Naive thymus-derived CD4-positive, alpha-beta T cell (primary cell): ENCODE data around the gene RARG. TPM values are rescaled to one million over a fixed set of nuclear protein-coding genes. Genes with fewer than 3 reads are reported as not detected.

Source experiments
- ATAC-seq: fragments of 150-1000 bp; cut with Tn5 transposase; 2 replicates; pipeline ENCODE4 v1.10.0; 2021; ENCODE audit warnings: mild to moderate bottlenecking, moderate library complexity
- CTCF ChIA-PET: fragments of 350-600 bp; sonication (Branson Sonifier 250); formaldehyde crosslinking; loops from one replicate; lab custom pipeline; 2021; ENCODE audit warnings: antibody characterized with exemption; lab: Charles Lee
- POLR2A ChIA-PET: fragments of 350-600 bp; sonication (Branson Sonifier 250); formaldehyde crosslinking; loops from one replicate; lab custom pipeline; 2021; ENCODE audit warnings: antibody characterized with exemption, inconsistent platforms; lab: Charles Lee
- DNase-seq, 9 donors: peaks; one replicate each; pipeline versions ENCODE4 v3.0.0 to v3.0.0-alpha.2; 2020 to 2022; ENCODE audit warnings: mixed read lengths in 1 of 9
- H3K27ac ChIP-seq: one replicate; pipeline ENCODE4 v1.7.0; 2013; ENCODE audit warnings: mild to moderate bottlenecking, low read depth, low read length, moderate library complexity
- H3K27me3 ChIP-seq, 2 donors: one replicate each; pipeline ENCODE4 v1.7.0; 2013; ENCODE audit warnings: low read length in 2 of 2, mild to moderate bottlenecking in 2 of 2, moderate library complexity in 2 of 2; ENCODE audit not compliant: control insufficient read depth in 2 of 2, insufficient read depth in 2 of 2
- H3K36me3 ChIP-seq, 3 experiments: 1 replicate in 2 of 3; 2 replicates in 1 of 3; pipeline ENCODE4 v1.7.0; 2013; ENCODE audit warnings: low read length in 3 of 3, mild to moderate bottlenecking in 3 of 3, moderate library complexity in 1 of 3; ENCODE audit not compliant: insufficient read depth in 3 of 3, control insufficient read depth in 2 of 3
- H3K4me1 ChIP-seq, 2 donors: one replicate each; pipeline ENCODE4 v1.7.0; 2013; ENCODE audit warnings: low read length in 2 of 2, mild to moderate bottlenecking in 2 of 2, moderate library complexity in 1 of 2; ENCODE audit not compliant: control insufficient read depth in 2 of 2, insufficient read depth in 2 of 2
- H3K4me3 ChIP-seq: 2 replicates; pipeline ENCODE4 v1.7.0; 2013; ENCODE audit warnings: mild to moderate bottlenecking, low read length
- H3K9me3 ChIP-seq, 3 experiments: 1 replicate in 2 of 3; 2 replicates in 1 of 3; pipeline ENCODE4 v1.7.0; 2013; ENCODE audit warnings: low read length in 3 of 3; ENCODE audit not compliant: control insufficient read depth in 2 of 3
- H3K27ac Mint-ChIP-seq, 9 donors: one replicate each; pipeline ENCODE4 v1.8.0; 2020 to 2022; ENCODE audit warnings: mixed read lengths in 9 of 9, mild to moderate bottlenecking in 8 of 9, moderate library complexity in 5 of 9, inconsistent platforms in 2 of 9
- H3K27me3 Mint-ChIP-seq, 5 donors: one replicate each; pipeline ENCODE4 v1.8.0; 2021 to 2022; ENCODE audit warnings: mixed read lengths in 5 of 5, mild to moderate bottlenecking in 1 of 5
- H3K36me3 Mint-ChIP-seq, 5 donors: one replicate each; pipeline ENCODE4 v1.8.0; 2020 to 2022; ENCODE audit warnings: mixed read lengths in 5 of 5, mild to moderate bottlenecking in 3 of 5, inconsistent platforms in 1 of 5
- H3K4me1 Mint-ChIP-seq, 7 donors: one replicate each; pipeline ENCODE4 v1.8.0; 2020 to 2022; ENCODE audit warnings: mixed read lengths in 7 of 7, mild to moderate bottlenecking in 3 of 7, inconsistent platforms in 1 of 7
- H3K4me3 Mint-ChIP-seq, 10 donors: one replicate each; pipeline ENCODE4 v1.8.0; 2020 to 2022; ENCODE audit warnings: mild to moderate bottlenecking in 10 of 10, mixed read lengths in 10 of 10, moderate library complexity in 6 of 10, inconsistent platforms in 2 of 10
- H3K9me3 Mint-ChIP-seq, 11 donors: one replicate each; pipeline ENCODE4 v1.8.0; 2020 to 2022; ENCODE audit warnings: mixed read lengths in 11 of 11, mild to moderate bottlenecking in 4 of 11, inconsistent platforms in 1 of 11, moderate library complexity in 1 of 11
- intact Hi-C, 2 donors: fragments of 100-400 bp; cut with micrococcal nuclease; formaldehyde crosslinking; loops; one replicate each; pipeline ENCODE4 v1.15.1; 2023
- polyA plus RNA-seq, 2 donors: library from polyadenylated mRNA; unstranded; fragments of 300-500 nt; fragmentation: Illumina TruSeq; gene quantifications; one replicate each; pipeline ENCODE4 v1.2.3, GENCODE V29; 2021
- total RNA-seq, 6 experiments: library from RNA in 5 of 6; stranded (reverse) in 5 of 6; gene quantifications; 1 replicate in 5 of 6; 2 replicates in 1 of 6; pipeline ENCODE4 v1.2.3 and lab custom pipeline; 2021 to 2026

RARG gene
- total and polyA plus RNA-seq, 7 experiments from 2014 or later = 6.4 to 73.1 (median 22.5) TPM

- Histone ChIP-seq H3K4me3 (no peak overlapping the region), H3K27me3 (no peaks in the 10 kb centered on the region), H3K27ac (no peak overlapping the region), H3K4me1 (peaks cover 35 to 39% of the 10 kb centered on the region in 2 donors), H3K36me3 (no peaks in the 10 kb centered on the region), H3K9me3 (no peaks in the 10 kb centered on the region)
- peak overlapping the region in 8 of 9 donors; percentile 29 to 77 (median 56) for H3K27ac Mint-ChIP-seq
- POLR2A ChIA-PET = interaction anchor here (0.5 to 1.8 kb wide), 6 partner anchors 9 to 40 kb away, joined by 3 to 5 read pairs (median 4); a partner anchor contains a TSS
- CTCF ChIA-PET = interaction anchor here (0.6 to 3.0 kb wide), 7 partner anchors 10 to 54 kb away, joined by 3 to 12 read pairs (median 3); a partner anchor contains a TSS
- peak overlapping the region in 7 of 10 donors; percentile 2 to 74 (median 54) for H3K4me3 Mint-ChIP-seq
- H3K9me3 Mint-ChIP-seq = no peaks in the 10 kb centered on the region
- intact Hi-C loops = no loop called here
- H3K36me3 Mint-ChIP-seq = no peaks in the 10 kb centered on the region
- DNase-seq (peak in 2 of 9 donors; percentile 39 to 46), ATAC-seq (peak; percentile 74)
- peaks cover 0 to 4% (median 0%) of the 10 kb centered on the region in 5 donors for H3K27me3 Mint-ChIP-seq
- H3K4me1 Mint-ChIP-seq = peaks cover 33 to 51% (median 46%) of the 10 kb centered on the region in 7 donors
Observed at GRCh38 chr12:53236443-53237111, 4.6 kb upstream of the RARG start.

GRCh38 chr12:53235742-53236442 is 3.9 kb upstream of the RARG start:
- Mint-ChIP-seq H3K9me3 (no peaks in the 10 kb centered on the region), H3K4me3 (peak overlapping the region in 7 of 10 donors; percentile 2 to 74 (median 54)), H3K4me1 (peaks cover 33 to 56% (median 52%) of the 10 kb centered on the region in 7 donors), H3K27me3 (no peaks in the 10 kb centered on the region), H3K36me3 (peaks cover 0 to under 1% (median 0%) of the 10 kb centered on the region in 5 donors), H3K27ac (peak overlapping the region in 8 of 9 donors; percentile 30 to 77 (median 57))
- ChIA-PET POLR2A (interaction anchor here (0.5 to 1.8 kb wide), 8 partner anchors 8 to 39 kb away, joined by 3 to 5 read pairs (median 4); a partner anchor contains a TSS), CTCF (interaction anchor here (0.9 to 3.0 kb wide), 6 partner anchors 15 to 33 kb away, joined by 3 to 12 read pairs (median 4); a partner anchor contains a TSS)
- no peaks in the 10 kb centered on the region for H3K36me3 ChIP-seq
- no peaks in the 10 kb centered on the region for H3K9me3 ChIP-seq
- H3K4me1 ChIP-seq = peaks cover 40 to 45% of the 10 kb centered on the region in 2 donors
- DNase-seq (no peak), ATAC-seq (no peak)
- H3K27ac ChIP-seq = no peak overlapping the region
- intact Hi-C loops = no loop called here
- H3K4me3 ChIP-seq = no peak overlapping the region
- no peaks in the 10 kb centered on the region for H3K27me3 ChIP-seq

- ChIA-PET CTCF (interaction anchor here (0.9 to 3.0 kb wide), 4 partner anchors 9 to 34 kb away, joined by 3 to 12 read pairs (median 4); no protein-coding TSS in a partner anchor), POLR2A (interaction anchor here (0.9 to 1.8 kb wide), 3 partner anchors 9 to 18 kb away, joined by 3 to 5 read pairs (median 4); a partner anchor contains a TSS)
- Mint-ChIP-seq H3K9me3 (no peaks in the 10 kb centered on the region), H3K36me3 (peaks cover 0 to 2% (median 0%) of the 10 kb centered on the region in 5 donors), H3K27me3 (no peaks in the 10 kb centered on the region), H3K4me3 (peak overlapping the region in 2 of 10 donors; percentile 18 to 44), H3K4me1 (peaks cover 33 to 58% (median 54%) of the 10 kb centered on the region in 7 donors), H3K27ac (peak overlapping the region in 3 of 9 donors; percentile 48 to 77 (median 76))
- H3K27me3 ChIP-seq = no peaks in the 10 kb centered on the region
- no peak overlapping the region for H3K27ac ChIP-seq
- intact Hi-C loops = no loop called here
- H3K36me3 ChIP-seq = no peaks in the 10 kb centered on the region
- no peak overlapping the region for H3K4me3 ChIP-seq
- no peak for ATAC-seq
- DNase-seq = no peak
- H3K4me1 ChIP-seq = peaks cover 40 to 45% of the 10 kb centered on the region in 2 donors
- no peaks in the 10 kb centered on the region for H3K9me3 ChIP-seq
Observed at GRCh38 chr12:53235164-53235563, 3.2 kb upstream of the RARG start.

- Histone ChIP-seq H3K36me3 (no peaks in the 10 kb centered on the region), H3K4me3 (no peak overlapping the region), H3K4me1 (peaks cover 40 to 45% of the 10 kb centered on the region in 2 donors), H3K9me3 (no peaks in the 10 kb centered on the region), H3K27ac (no peak overlapping the region), H3K27me3 (no peaks in the 10 kb centered on the region)
- Mint-ChIP-seq H3K27ac (peak overlapping the region in 2 of 9 donors; percentile 86 to 91), H3K27me3 (no peaks in the 10 kb centered on the region), H3K9me3 (no peaks in the 10 kb centered on the region), H3K4me1 (peaks cover 36 to 64% (median 62%) of the 10 kb centered on the region in 7 donors), H3K36me3 (peaks cover 0 to 2% (median 0%) of the 10 kb centered on the region in 5 donors), H3K4me3 (peak overlapping the region in 5 of 10 donors; percentile 51 to 73 (median 57))
- DNase-seq (no peak), ATAC-seq (no peak)
- ChIA-PET POLR2A (interaction anchor here (0.6 to 2.7 kb wide), 3 partner anchors 14 to 63 kb away, joined by 3 to 10 read pairs (median 4); a partner anchor contains a TSS), CTCF (interaction anchor here (1.1 to 3.0 kb wide), 2 partner anchors 10 to 20 kb away, joined by 3 to 12 read pairs; no protein-coding TSS in a partner anchor)
- intact Hi-C loops = no loop called here
Observed at GRCh38 chr12:53234271-53234914, 2.4 kb upstream of the RARG start.

- intact Hi-C loops = no loop called here
- Mint-ChIP-seq H3K27me3 (no peaks in the 10 kb centered on the region), H3K27ac (peak overlapping the region in 5 of 9 donors; percentile 40 to 91 (median 86)), H3K4me3 (peak overlapping the region; percentile 43 to 86 (median 58)), H3K9me3 (no peaks in the 10 kb centered on the region), H3K36me3 (peaks cover 0 to 2% (median 0%) of the 10 kb centered on the region in 5 donors), H3K4me1 (peaks cover 37 to 70% (median 65%) of the 10 kb centered on the region in 7 donors)
- Histone ChIP-seq H3K4me1 (peaks cover 40 to 45% of the 10 kb centered on the region in 2 donors), H3K9me3 (no peaks in the 10 kb centered on the region), H3K36me3 (no peaks in the 10 kb centered on the region), H3K27ac (no peak overlapping the region), H3K4me3 (no peak overlapping the region), H3K27me3 (no peaks in the 10 kb centered on the region)
- CTCF ChIA-PET = interaction anchor here (1.1 to 1.3 kb wide), 2 partner anchors 18 to 20 kb away, joined by 3 to 6 read pairs; a partner anchor contains a TSS
- DNase-seq (no peak), ATAC-seq (no peak)
- POLR2A ChIA-PET = interaction anchor here (1.4 to 2.7 kb wide), 3 partner anchors 10 to 20 kb away, joined by 4 to 10 read pairs (median 9); no protein-coding TSS in a partner anchor
Observed at GRCh38 chr12:53233671-53234121, 1.7 kb upstream of the RARG start.
